HG02943 (cell line): ENCODE data around the gene SYNJ2.
"Not testable (repeated sequence)": the region's sequence is repeated elsewhere in the genome, so short reads cannot be mapped to it uniquely, and the experiment has no call there.

Source experiments
- ATAC-seq: cut with Tn5 transposase; IDR thresholded peaks from one replicate; pipeline ENCODE4 v1.9.1; 2021; ENCODE audit warnings: mild to moderate bottlenecking, low read depth, moderate library complexity; ENCODE audit not compliant: unreplicated experiment

Gene SYNJ2

GRCh38 chr6:157955675-157956074, 26.0 kb upstream of the SYNJ2 start:
- ATAC-seq: no peak

GRCh38 chr6:157956171-157956730, 25.4 kb upstream of the SYNJ2 start:
- no peak for ATAC-seq

- ATAC-seq: no peak
These were observed 22.0 kb upstream of the SYNJ2 start for GRCh38 chr6:157959451-157960227.

DNA sequence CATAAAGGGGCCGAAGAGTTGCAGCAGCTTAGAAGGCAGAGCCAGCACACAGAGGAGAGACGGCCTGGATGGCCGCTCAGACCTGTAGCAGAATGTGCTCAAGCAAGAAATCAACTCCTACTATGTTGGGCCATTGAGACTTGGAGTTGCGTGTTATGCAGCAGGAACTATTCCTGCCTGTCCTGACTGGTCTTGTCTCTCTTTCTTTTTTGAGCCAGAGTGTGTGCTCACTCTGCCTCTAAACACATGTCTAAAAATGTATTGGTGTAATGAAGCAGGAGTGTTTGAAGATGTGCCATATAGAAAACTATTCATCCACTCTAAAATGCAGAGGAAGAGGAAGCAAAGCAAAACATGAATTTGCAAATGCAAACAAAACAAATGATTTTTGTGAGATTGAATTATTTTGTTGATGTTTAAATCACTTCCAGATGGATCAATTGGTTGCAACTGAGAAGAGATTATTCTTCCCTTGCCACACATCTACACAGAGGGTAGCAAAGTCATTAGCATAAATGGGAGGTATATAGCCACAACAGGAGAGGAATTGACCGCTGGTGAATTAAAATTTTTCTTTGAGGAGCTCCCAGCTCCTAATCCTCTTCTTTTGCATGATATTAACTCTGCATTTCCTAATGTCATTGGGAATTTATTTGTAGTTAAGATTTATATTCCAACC, 20.4 kb upstream of the SYNJ2 start:
- ATAC-seq: no peak

GRCh38 chr6:157961832-157962575, 19.7 kb upstream of the SYNJ2 start:
- ATAC-seq: no peak

- no peak for ATAC-seq
These were observed 18.9 kb upstream of the SYNJ2 start for GRCh38 chr6:157962601-157963302.

DNA sequence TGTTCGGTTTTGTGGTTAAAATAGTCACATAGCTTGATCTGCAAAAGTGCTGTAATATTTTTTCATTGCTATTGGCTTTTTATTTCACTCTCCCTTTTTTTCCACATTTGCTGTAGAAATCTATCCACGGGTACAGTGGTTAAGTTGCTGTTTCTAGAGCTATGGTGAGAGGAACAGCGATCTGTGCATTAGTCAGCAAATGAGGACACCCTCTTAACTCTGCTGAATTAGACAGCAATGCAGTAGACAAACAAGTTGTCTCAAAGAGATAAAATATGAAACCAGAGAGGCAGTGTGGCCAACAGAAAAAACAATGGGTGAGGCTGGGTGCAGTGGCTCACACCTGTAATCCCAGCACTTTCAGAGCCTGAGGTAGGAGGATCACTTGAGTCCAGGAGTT, 17.6 kb upstream of the SYNJ2 start:
- ATAC-seq: no peak

DNA sequence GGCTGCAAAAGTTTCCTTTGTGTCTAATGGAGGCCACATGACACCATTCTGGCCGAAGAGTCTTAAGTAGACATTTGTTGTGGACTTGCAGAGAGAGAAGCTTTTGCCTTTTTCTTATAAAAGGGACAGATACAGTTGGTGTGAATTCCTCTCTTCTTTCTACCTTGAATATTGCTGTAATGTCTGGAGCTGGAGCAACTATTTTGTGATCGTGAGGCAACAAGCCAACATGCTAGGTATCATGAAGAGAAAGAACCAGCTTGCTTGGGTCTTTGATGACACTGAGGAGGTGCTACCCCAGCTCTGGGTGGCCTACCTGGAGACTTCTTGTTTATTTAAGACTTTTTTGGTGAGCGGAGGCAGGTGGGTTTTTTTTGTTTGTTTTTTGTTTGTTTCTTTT, 16.3 kb upstream of the SYNJ2 start:
- ATAC-seq: no peak

DNA sequence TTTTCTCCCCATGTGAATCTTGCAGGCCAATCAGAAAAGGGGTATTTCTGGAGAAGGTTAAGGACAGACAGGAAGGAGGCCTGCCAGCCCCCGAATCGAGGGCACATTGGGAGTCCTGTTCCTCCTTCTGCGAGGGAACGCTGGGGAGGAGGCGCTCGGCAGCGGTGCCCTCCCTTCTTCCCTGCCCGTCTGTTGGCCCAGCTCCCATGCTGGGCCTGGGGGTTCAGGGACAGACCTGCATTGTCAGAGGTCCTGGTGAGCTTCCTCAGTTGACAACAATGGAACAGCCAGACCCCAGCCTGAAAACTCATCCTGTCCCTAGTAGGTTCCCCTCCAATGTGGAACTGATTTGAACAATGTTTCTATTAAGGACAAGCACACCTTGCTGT, 15.1 kb upstream of the SYNJ2 start:
- no peak for ATAC-seq

- ATAC-seq: no peak
These were observed 14.6 kb upstream of the SYNJ2 start for GRCh38 chr6:157967020-157967419.

- no peak for ATAC-seq
These were observed 14.2 kb upstream of the SYNJ2 start for GRCh38 chr6:157967486-157967885.

- not testable (repeated sequence) for ATAC-seq
These were observed 9.5 kb upstream of the SYNJ2 start for GRCh38 chr6:157972177-157972576.

DNA sequence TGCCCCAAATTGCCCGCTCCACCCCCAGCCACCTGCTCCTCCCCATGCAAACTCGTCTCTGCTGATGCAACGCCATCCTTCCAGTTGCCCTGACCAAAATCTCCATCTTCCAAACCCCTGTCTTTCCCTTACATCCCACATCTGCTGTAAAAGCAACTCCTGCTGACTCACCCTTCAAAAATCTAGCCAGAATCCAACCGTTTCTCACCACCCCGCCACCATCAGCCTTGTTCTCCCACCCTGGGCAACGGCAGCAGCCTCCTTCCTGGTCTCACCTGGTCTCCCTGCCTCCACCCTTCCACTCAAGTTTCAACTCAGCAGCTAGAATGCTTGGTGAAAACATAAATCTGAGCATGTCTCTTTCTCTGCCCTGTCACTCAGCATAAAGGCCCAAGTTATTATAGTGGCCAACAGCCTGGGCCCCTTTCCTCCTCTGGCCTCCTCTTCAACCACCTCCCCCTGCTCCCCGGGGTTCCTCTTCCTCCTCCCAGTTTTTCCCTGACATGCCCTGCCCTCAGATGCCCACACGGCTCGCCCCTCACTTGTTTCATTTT, 7.2 kb upstream of the SYNJ2 start:
- ATAC-seq: no peak

- ATAC-seq: no peak
These were observed 6.7 kb upstream of the SYNJ2 start for GRCh38 chr6:157974967-157975366.

- no peak for ATAC-seq
These were observed 6.2 kb upstream of the SYNJ2 start for GRCh38 chr6:157975456-157975855.

GRCh38 chr6:157976345-157977175, 5.1 kb upstream of the SYNJ2 start:
- ATAC-seq: no peak

DNA sequence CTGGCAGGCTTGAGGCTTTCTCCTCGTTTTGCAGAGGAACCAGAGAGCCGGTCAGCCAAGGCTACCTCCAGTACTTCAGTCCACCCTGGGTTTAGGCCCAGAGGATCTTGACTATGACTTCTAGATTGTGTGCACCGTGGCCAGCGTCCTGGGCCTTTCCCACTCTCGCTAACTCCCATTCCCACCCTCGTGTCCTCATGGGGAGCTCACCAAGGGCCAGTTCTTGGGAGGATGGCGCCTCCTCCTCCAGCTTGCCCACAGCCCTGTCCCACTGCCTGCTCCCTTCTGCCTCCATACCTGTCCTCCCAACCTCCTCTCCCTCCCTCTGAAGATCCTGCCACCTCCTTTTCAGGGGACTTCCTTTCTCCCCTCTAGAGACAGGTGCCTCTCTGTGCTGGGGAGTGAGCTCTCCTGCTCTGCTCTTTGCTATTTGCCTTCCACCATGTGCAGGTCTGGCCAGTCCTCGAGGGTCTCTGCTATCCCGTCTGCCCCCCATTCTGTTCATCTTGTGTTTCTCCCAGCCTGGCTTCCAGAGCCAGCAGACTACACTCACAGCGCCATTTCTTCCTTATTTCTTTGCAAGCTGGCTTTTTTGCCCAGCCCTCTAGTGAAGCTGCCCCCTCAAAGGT, 4.4 kb upstream of the SYNJ2 start:
- no peak for ATAC-seq

- ATAC-seq: no peak
These were observed 3.5 kb upstream of the SYNJ2 start for GRCh38 chr6:157978021-157978783.
